ENCODE data around the gene CCDC154.

DNA sequence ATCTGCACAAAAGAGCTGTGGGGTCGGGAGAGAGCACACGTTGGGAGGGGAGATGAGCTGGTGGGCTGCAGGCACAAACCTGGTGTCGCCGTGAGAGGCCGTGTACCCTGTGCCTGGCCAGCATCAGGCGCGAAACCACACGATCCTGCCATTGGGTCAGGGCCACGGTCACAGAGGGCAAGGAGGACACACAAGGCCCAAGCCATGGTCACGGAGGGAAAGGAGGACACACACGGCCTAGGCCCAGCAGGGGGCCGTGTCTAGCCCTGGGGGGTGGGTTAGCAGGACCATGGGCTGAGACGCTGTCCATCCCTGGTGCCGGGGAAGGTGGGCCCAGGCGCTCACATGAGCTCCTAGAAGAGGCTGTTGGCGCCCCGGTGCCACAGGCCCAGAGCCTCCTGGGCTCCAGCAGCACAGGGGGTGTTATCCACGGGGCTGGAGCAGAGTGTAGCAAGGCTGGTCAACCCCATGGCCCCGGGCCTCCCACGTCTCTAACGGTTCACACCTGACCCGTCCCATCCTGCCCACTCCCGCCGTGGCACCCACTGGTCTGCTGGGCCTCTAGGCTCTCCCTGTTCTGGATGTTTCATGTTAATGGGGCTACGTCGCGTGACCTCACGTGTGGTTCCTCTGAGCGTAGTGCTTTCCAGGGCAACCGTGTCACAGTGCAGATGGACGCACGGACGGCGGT is 7.5 kb upstream of the CCDC154 start:
- TF ChIP-seq CTCF (tag by site-specific recombination; IDR thresholded peaks at IDR 0.05): no peak
- no peak for TF ChIP-seq ZBTB17 (tag by site-specific recombination; IDR thresholded peaks at IDR 0.05)
- no peak for TF ChIP-seq PRDM2 (tag by site-specific recombination; IDR thresholded peaks at IDR 0.05; ENCODE audit: borderline replicate concordance)
- TF ChIP-seq AEBP2 (tag by site-specific recombination; IDR thresholded peaks at IDR 0.05; ENCODE audit: borderline replicate concordance): no peak
- TF ChIP-seq YY1 (tag by site-specific recombination; IDR thresholded peaks at IDR 0.05): no peak
- TF ChIP-seq ZNF335 (tag by site-specific recombination; conservative IDR thresholded peaks at IDR 0.05): no peak
- no peak for TF ChIP-seq ZNF221 (tag by site-specific recombination; IDR thresholded peaks at IDR 0.05; ENCODE audit: borderline replicate concordance)
- TF ChIP-seq PBX3 (CRISPR knock-in tag; IDR thresholded peaks at IDR 0.05): no peak
- no peak for TF ChIP-seq ZNF510 (tag by site-specific recombination; IDR thresholded peaks at IDR 0.05; ENCODE audit: insufficient replicate concordance)

All from HEK293 (cell line).